Thyroid gland (tissue), 4 donors: Measurements from ENCODE around the gene WSCD2.

Experiments
- POLR2A ChIP-seq, 2 donors: fragments of 450-650 bp; IDR thresholded peaks; one replicate each; pipeline ENCODE4 v1.6.1; 2017; ENCODE audit warnings: antibody characterized with exemption in 2 of 2, mild to moderate bottlenecking in 2 of 2, moderate library complexity in 1 of 2
- TF ChIP-seq, protein P1 (sequence below), 6 experiments: fragments of 200-600 bp in 3 of 6; fragments of 450-650 bp in 3 of 6; sonication (generic) in 3 of 6; IDR thresholded peaks; one replicate each; pipeline ENCODE4 v1.5.1; 2016 to 2019; ENCODE audit warnings: antibody characterized with exemption in 6 of 6, mild to moderate bottlenecking in 2 of 6, inconsistent platforms in 1 of 6, moderate library complexity in 1 of 6

DNA sequence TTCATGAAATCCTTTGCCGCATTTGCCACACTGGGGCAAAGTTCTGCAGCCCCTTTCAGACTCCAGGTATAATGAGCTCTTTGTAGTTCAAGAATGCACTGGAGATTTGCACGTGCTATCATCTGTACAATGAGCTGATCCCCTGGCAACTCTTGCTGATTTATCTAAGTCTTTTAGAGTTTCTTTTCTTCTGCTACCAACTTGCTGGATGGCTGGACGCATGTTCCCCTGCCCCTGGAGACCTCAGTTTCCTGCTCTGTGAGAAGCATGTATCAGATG, 106.8 kb downstream of the WSCD2 start:
- no peak for TF ChIP-seq POLR2A (IDR thresholded peaks at IDR 0.05)
- TF ChIP-seq, protein P1, sequence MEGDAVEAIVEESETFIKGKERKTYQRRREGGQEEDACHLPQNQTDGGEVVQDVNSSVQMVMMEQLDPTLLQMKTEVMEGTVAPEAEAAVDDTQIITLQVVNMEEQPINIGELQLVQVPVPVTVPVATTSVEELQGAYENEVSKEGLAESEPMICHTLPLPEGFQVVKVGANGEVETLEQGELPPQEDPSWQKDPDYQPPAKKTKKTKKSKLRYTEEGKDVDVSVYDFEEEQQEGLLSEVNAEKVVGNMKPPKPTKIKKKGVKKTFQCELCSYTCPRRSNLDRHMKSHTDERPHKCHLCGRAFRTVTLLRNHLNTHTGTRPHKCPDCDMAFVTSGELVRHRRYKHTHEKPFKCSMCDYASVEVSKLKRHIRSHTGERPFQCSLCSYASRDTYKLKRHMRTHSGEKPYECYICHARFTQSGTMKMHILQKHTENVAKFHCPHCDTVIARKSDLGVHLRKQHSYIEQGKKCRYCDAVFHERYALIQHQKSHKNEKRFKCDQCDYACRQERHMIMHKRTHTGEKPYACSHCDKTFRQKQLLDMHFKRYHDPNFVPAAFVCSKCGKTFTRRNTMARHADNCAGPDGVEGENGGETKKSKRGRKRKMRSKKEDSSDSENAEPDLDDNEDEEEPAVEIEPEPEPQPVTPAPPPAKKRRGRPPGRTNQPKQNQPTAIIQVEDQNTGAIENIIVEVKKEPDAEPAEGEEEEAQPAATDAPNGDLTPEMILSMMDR (IDR thresholded peaks at IDR 0.05), result no peak
